Measurements from ENCODE around the gene PEAK1. TPM values are rescaled to one million over a fixed set of nuclear protein-coding genes. Genes with fewer than 3 reads are reported as not detected.

Gene PEAK1, protein sequence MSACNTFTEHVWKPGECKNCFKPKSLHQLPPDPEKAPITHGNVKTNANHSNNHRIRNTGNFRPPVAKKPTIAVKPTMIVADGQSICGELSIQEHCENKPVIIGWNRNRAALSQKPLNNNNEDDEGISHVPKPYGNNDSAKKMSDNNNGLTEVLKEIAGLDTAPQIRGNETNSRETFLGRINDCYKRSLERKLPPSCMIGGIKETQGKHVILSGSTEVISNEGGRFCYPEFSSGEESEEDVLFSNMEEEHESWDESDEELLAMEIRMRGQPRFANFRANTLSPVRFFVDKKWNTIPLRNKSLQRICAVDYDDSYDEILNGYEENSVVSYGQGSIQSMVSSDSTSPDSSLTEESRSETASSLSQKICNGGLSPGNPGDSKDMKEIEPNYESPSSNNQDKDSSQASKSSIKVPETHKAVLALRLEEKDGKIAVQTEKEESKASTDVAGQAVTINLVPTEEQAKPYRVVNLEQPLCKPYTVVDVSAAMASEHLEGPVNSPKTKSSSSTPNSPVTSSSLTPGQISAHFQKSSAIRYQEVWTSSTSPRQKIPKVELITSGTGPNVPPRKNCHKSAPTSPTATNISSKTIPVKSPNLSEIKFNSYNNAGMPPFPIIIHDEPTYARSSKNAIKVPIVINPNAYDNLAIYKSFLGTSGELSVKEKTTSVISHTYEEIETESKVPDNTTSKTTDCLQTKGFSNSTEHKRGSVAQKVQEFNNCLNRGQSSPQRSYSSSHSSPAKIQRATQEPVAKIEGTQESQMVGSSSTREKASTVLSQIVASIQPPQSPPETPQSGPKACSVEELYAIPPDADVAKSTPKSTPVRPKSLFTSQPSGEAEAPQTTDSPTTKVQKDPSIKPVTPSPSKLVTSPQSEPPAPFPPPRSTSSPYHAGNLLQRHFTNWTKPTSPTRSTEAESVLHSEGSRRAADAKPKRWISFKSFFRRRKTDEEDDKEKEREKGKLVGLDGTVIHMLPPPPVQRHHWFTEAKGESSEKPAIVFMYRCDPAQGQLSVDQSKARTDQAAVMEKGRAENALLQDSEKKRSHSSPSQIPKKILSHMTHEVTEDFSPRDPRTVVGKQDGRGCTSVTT (N-terminal part only)
- total RNA-seq (27.8 and 42.0 TPM in 2 replicates), polyA plus RNA-seq (15.8 and 23.6 TPM in 2 replicates)

DNA sequence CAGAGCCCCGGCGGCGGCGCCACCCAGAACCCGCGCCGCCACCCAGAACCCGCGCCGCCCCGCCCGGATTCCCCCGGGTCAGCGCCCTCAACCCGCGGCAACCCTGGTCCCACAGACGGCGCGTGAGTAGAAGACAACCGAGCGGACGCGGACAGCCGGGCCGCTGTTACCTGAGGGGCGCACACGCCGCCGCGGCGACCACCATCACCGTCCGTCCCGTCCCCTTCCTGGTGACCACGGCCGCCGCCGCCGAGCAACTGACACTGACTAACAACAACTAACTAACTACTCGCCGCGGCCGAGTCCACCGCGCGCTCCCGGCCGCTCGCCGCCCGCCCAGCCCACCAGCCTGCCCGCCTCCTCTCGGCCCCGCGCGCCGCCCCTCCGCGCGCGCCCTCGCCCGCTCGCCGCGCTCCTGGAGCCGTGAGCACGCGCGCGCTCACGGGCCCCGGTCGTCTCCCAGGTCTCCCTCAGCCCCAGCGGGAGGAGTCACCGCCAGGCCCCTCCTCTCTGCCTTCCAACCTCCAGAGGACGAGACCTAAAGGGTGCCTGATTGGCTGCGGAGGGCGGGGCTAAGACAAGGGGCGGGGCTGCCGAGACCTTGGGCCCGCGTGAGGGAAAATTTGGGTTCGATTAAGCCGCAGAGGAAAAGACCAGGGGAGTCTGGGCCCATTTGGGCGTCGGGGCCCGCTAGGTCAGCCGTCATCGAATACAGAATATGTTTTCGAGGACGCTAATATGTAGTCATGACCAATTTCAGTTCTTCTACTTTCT is at the start of gene PEAK1:
Gene PEAK1 (minus strand): TSS at position 269 of the 774 bp plus-strand sequence. CDS start 238,178 bp downstream, outside the sequence.
- peaks cover 34% of the 10 kb centered on the region for H3K4me1 ChIP-seq (ENCODE audit: low read depth)
- no peaks in the 10 kb centered on the region for H3K9me3 ChIP-seq (ENCODE audit: low read depth)
- no peaks in the 10 kb centered on the region for H3K36me3 ChIP-seq
- H3K4me3 ChIP-seq = peak within 1 kb of the TSS; percentile 98
- peak within 1 kb of the TSS; percentile 98 for H3K27ac ChIP-seq
- peak; percentile 99 to 100 for DNase-seq (ENCODE audit: low read depth in 1 of 2, low spot score in 1 of 2)
- TF ChIP-seq, protein P1, sequence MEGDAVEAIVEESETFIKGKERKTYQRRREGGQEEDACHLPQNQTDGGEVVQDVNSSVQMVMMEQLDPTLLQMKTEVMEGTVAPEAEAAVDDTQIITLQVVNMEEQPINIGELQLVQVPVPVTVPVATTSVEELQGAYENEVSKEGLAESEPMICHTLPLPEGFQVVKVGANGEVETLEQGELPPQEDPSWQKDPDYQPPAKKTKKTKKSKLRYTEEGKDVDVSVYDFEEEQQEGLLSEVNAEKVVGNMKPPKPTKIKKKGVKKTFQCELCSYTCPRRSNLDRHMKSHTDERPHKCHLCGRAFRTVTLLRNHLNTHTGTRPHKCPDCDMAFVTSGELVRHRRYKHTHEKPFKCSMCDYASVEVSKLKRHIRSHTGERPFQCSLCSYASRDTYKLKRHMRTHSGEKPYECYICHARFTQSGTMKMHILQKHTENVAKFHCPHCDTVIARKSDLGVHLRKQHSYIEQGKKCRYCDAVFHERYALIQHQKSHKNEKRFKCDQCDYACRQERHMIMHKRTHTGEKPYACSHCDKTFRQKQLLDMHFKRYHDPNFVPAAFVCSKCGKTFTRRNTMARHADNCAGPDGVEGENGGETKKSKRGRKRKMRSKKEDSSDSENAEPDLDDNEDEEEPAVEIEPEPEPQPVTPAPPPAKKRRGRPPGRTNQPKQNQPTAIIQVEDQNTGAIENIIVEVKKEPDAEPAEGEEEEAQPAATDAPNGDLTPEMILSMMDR (IDR thresholded peaks at IDR 0.05; ENCODE audit: low read depth, low read length) = no peak
- no peaks in the 10 kb centered on the region for H3K27me3 ChIP-seq

DNA sequence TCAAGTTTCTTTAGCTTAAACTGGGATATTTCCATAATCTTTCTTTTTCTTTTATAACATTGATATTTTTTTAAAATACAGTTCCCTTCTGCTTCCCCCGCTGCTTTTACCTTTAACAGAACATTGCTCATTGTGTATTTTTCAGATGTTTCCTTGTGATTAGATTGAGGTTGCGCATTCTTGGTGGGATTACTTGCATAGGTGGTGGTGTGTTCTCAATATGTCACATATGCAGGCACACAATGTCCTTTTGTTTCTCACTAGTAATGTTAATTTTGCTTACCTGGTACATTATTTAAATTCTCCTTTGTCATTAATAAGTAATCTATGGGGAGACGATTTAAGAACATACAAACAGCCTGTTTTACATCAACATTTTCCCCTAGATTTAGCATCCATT is 49.0 kb upstream of the PEAK1 start:
- Histone ChIP-seq H3K27ac (no peak overlapping the region), H3K4me3 (no peak overlapping the region), H3K27me3 (no peaks in the 10 kb centered on the region), H3K36me3 (peaks cover 50% of the 10 kb centered on the region), H3K9me3 (ENCODE audit: low read depth) (no peaks in the 10 kb centered on the region), H3K4me1 (ENCODE audit: low read depth) (peaks cover under 1% of the 10 kb centered on the region)
- DNase-seq (ENCODE audit: low read depth in 1 of 2, low spot score in 1 of 2) = no peak
- TF ChIP-seq, protein P1 (IDR thresholded peaks at IDR 0.05; ENCODE audit: low read depth, low read length) = no peak

DNA sequence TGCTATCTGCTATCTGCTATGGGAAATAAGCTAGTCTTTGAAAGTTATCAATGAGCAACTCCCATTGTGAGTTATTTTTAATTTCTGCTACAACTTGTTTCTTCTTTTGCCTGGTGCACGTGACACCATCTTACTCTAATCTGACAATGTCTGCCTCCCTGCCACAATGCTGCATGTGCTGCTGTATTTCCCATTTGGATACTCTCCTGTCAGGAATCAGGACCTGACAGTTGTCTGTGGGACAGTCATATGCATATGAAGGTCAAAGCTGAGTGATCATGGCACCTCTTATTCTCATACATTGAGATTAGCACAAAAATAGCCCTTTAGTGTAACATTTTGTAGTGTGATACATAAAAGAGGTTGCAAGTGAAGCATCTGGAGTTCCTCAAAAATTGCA is 46.6 kb upstream of the PEAK1 start:
- no peak for DNase-seq (ENCODE audit: low read depth in 1 of 2, low spot score in 1 of 2)
- H3K4me3 ChIP-seq = no peak overlapping the region
- TF ChIP-seq, protein P1 (IDR thresholded peaks at IDR 0.05; ENCODE audit: low read depth, low read length) = no peak
- H3K27me3 ChIP-seq = no peaks in the 10 kb centered on the region
- no peak overlapping the region for H3K27ac ChIP-seq
- H3K36me3 ChIP-seq = peaks cover 43% of the 10 kb centered on the region
- H3K4me1 ChIP-seq (ENCODE audit: low read depth) = peaks cover 2% of the 10 kb centered on the region
- H3K9me3 ChIP-seq (ENCODE audit: low read depth) = no peaks in the 10 kb centered on the region

DNA sequence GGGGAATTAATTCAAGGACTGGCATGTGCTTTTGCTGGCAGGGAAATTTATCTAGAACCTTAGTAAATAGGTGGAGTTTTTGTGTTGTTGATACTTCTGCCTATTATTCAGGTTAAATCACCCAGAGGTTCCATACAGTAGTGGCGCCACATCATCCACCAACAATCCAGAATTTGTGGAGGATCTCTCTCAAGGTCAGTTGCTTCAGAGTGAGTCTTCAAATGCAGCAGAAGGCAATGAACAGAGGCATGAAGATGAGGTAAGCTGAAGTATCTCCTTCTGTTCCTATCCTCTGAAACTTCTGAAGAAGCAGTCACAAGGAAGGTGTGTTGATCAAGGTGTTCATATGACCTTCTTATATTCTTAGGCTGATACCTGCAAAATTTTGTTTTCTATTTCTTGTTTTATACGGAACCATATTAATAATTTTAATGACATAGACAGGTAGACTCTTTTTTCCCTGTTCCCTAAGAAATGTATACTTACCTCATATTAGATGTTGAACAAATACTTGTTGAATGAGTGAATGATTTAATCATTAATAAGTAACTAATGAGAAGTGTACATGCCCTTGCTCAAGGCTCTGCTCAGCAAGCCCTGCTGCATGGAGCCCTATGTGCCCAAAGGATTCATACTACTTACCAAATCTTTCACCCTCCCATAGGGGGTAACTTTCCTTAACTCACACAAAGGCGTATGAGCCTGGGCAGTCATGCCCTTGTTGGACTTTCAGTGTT is 44.4 kb upstream of the PEAK1 start:
- DNase-seq (ENCODE audit: low read depth in 1 of 2, low spot score in 1 of 2) = no peak
- Histone ChIP-seq H3K4me3 (no peak overlapping the region), H3K9me3 (ENCODE audit: low read depth) (no peaks in the 10 kb centered on the region), H3K36me3 (peaks cover 35% of the 10 kb centered on the region), H3K27me3 (no peaks in the 10 kb centered on the region), H3K4me1 (ENCODE audit: low read depth) (peaks cover 2% of the 10 kb centered on the region), H3K27ac (no peak overlapping the region)
- TF ChIP-seq, protein P1 (IDR thresholded peaks at IDR 0.05; ENCODE audit: low read depth, low read length) = no peak

Data from cardiac muscle cell (in vitro differentiated cells and primary cell).